OCI-LY7 (cell line): ENCODE measurements around the gene LTBR. TPM values are rescaled to one million over a fixed set of nuclear protein-coding genes. Genes with fewer than 3 reads are reported as not detected.

Experiments
- BruUV-seq: library from RNA; stranded (reverse); fragments of 400-500 nt; replicated peaks from 2 replicates; lab custom pipeline; 2021; lab: Mats Ljungman, UMichigan
- CTCF ChIA-PET: fragments of 300-600 bp; sonication (Branson Sonifier 250); formaldehyde crosslinking; loops from one replicate; lab custom pipeline; 2022; ENCODE audit warnings: antibody characterized with exemption; ENCODE audit not compliant: unreplicated experiment; lab: Charles Lee
- POLR2A ChIA-PET: fragments of 300-600 bp; sonication (Branson Sonifier 250); formaldehyde crosslinking; loops from one replicate; lab custom pipeline; 2022; ENCODE audit warnings: antibody characterized with exemption; lab: Charles Lee
- DNase-seq: peaks from one replicate; pipeline ENCODE4 v3.0.0-alpha.2; 2015; ENCODE audit warnings: low spot score
- H2AFZ ChIP-seq: fragments of 200-600 bp; sonication (generic), shearing (Covaris generic); 2 replicates; pipeline ENCODE4 v1.6.1; 2014; ENCODE audit warnings: mild to moderate bottlenecking, antibody characterized with exemption, low read length, moderate library complexity
- H3K27ac ChIP-seq: fragments of 200-600 bp; sonication (generic); 2 replicates; pipeline ENCODE4 v1.5.1; 2014; ENCODE audit warnings: mixed run types, low read depth, mild to moderate bottlenecking, moderate library complexity, low read length, inconsistent platforms; ENCODE audit not compliant: poor library complexity, severe bottlenecking
- H3K36me3 ChIP-seq: fragments of 200-600 bp; sonication (generic); 2 replicates; pipeline ENCODE4 v1.6.1; 2014; ENCODE audit warnings: mild to moderate bottlenecking, antibody characterized with exemption, low read length, moderate library complexity, mixed read lengths; ENCODE audit not compliant: insufficient read depth
- H3K4me1 ChIP-seq: fragments of 200-600 bp; sonication (generic); 2 replicates; pipeline ENCODE4 v1.5.1; 2014; ENCODE audit warnings: mild to moderate bottlenecking, low read length; ENCODE audit not compliant: insufficient read depth, poor library complexity, severe bottlenecking
- H3K4me2 ChIP-seq: fragments of 200-600 bp; sonication (generic); 2 replicates; pipeline ENCODE4 v1.6.1; 2014; ENCODE audit warnings: mild to moderate bottlenecking, low read length
- H3K4me3 ChIP-seq: fragments of 200-600 bp; sonication (generic); 2 replicates; pipeline ENCODE4 v1.5.1; 2014; ENCODE audit warnings: mild to moderate bottlenecking, low read depth, low read length; ENCODE audit not compliant: poor library complexity, severe bottlenecking
- H3K79me2 ChIP-seq: fragments of 200-600 bp; sonication (generic); 2 replicates; pipeline ENCODE4 v1.6.1; 2016; ENCODE audit warnings: low read depth, mild to moderate bottlenecking, low read length, moderate library complexity, mixed read lengths; ENCODE audit not compliant: insufficient read depth
- H3K9me2 ChIP-seq: fragments of 200-600 bp; sonication (generic); 2 replicates; pipeline ENCODE4 v1.6.1; 2016; ENCODE audit warnings: mild to moderate bottlenecking, low read length, mixed read lengths; ENCODE audit not compliant: insufficient read depth
- H3K9me3 ChIP-seq: fragments of 200-600 bp; sonication (generic); 2 replicates; pipeline ENCODE4 v1.6.1; 2014; ENCODE audit warnings: mild to moderate bottlenecking, mixed run types, low read length, mixed read lengths
- H4K20me1 ChIP-seq: fragments of 200-600 bp; sonication (generic); 2 replicates; pipeline ENCODE4 v1.6.1; 2014; ENCODE audit warnings: mild to moderate bottlenecking, antibody characterized with exemption, low read length, moderate library complexity, mixed read lengths; ENCODE audit not compliant: insufficient read depth
- CTCF ChIP-seq: fragments of 200-600 bp; sonication (generic); conservative IDR thresholded peaks from 2 replicates; pipeline ENCODE4 v1.5.1; 2014; ENCODE audit warnings: mild to moderate bottlenecking, antibody characterized with exemption, low read length, moderate library complexity, mixed read lengths
- EZH2phosphoT487 ChIP-seq: fragments of 200-600 bp; sonication (generic); IDR thresholded peaks from 2 replicates; pipeline ENCODE4 v1.6.1; 2018; ENCODE audit warnings: low read depth, borderline replicate concordance, mild to moderate bottlenecking, mixed run types, antibody characterized with exemption, low read length, moderate library complexity, mixed read lengths
- intact Hi-C: fragments of 100-400 bp; cut with micrococcal nuclease; formaldehyde crosslinking; loops from one replicate; pipeline ENCODE4 v1.10.0; 2022; ENCODE audit not compliant: unreplicated experiment
- total RNA-seq, 2 experiments: library from RNA; depleted of rRNA in 1 of 2; stranded (reverse); fragments of >200 nt in 1 of 2; shearing (Covaris generic) in 1 of 2; gene quantifications; 2 replicates each; pipeline ENCODE4 v1.2.3, GENCODE V29; 2014 to 2022

Gene LTBR
- total RNA-seq, 2 experiments from 2014 or later, result not detected

- no peaks in the 10 kb centered on the region for H3K79me2 ChIP-seq
- intact Hi-C loops, result no loop called here
- no peak overlapping the region for H3K4me2 ChIP-seq
- ChIA-PET CTCF (no interaction called here), POLR2A (interaction anchor here (0.9 to 1.2 kb wide), 2 partner anchors 12 to 17 kb away, joined by 3 read pairs; no protein-coding TSS in a partner anchor)
- H2AFZ ChIP-seq, result no peak overlapping the region
- H4K20me1 ChIP-seq, result no peaks in the 10 kb centered on the region
- no peak overlapping the region for H3K4me3 ChIP-seq
- peaks cover 10% of the 10 kb centered on the region for H3K4me1 ChIP-seq
- TF ChIP-seq EZH2phosphoT487, result no peak
- H3K9me2 ChIP-seq, result no peaks in the 10 kb centered on the region
- H3K27ac ChIP-seq, result no peak overlapping the region
- no peaks in the 10 kb centered on the region for H3K36me3 ChIP-seq
- no peaks in the 10 kb centered on the region for H3K9me3 ChIP-seq
- no TSS peak for BruUV-seq
- no peak for DNase-seq
Observed at GRCh38 chr12:6380141-6381121, 3.5 kb upstream of the LTBR start.

GRCh38 chr12:6382371-6382770, 1.6 kb upstream of the LTBR start:
- intact Hi-C loops, result no loop called here
- CTCF ChIA-PET, result no interaction called here
- H3K4me3 ChIP-seq, result no peak overlapping the region
- no peak overlapping the region for H3K27ac ChIP-seq
- POLR2A ChIA-PET, result interaction anchor here (0.5 kb wide), 1 partner anchor 20 kb away, joined by 5 read pairs; no protein-coding TSS in a partner anchor
- no peak for DNase-seq
- no peaks in the 10 kb centered on the region for H3K9me3 ChIP-seq
- BruUV-seq, result no TSS peak
- no peaks in the 10 kb centered on the region for H4K20me1 ChIP-seq
- no peak overlapping the region for H3K4me2 ChIP-seq
- no peaks in the 10 kb centered on the region for H3K4me1 ChIP-seq
- H3K79me2 ChIP-seq, result no peaks in the 10 kb centered on the region
- H3K36me3 ChIP-seq, result no peaks in the 10 kb centered on the region
- H3K9me2 ChIP-seq, result no peaks in the 10 kb centered on the region
- H2AFZ ChIP-seq, result no peak overlapping the region
- TF ChIP-seq CTCF, result no peak
- TF ChIP-seq EZH2phosphoT487, result no peak

GRCh38 chr12:6382982-6383381, 980 bp upstream of the LTBR start:
- Histone ChIP-seq H3K9me2 (no peaks in the 10 kb centered on the region), H3K4me1 (no peaks in the 10 kb centered on the region), H3K9me3 (no peaks in the 10 kb centered on the region), H3K4me3 (no peak overlapping the region), H3K27ac (no peak overlapping the region), H4K20me1 (no peaks in the 10 kb centered on the region), H2AFZ (no peak overlapping the region), H3K79me2 (no peaks in the 10 kb centered on the region), H3K36me3 (no peaks in the 10 kb centered on the region), H3K4me2 (no peak overlapping the region)
- CTCF ChIA-PET, result no interaction called here
- intact Hi-C loops, result no loop called here
- BruUV-seq, result no TSS peak
- no peak for DNase-seq
- POLR2A ChIA-PET, result interaction anchor here (0.6 kb wide), 1 partner anchor 128 kb away, joined by 3 read pairs; no protein-coding TSS in a partner anchor
- TF ChIP-seq CTCF, result no peak
- TF ChIP-seq EZH2phosphoT487, result no peak
